HG02798 (cell line): Measurements from ENCODE around the gene STAG1.
"Not testable (repeated sequence)": the region's sequence is repeated elsewhere in the genome, so short reads cannot be mapped to it uniquely, and the experiment has no call there.

Source experiments
- ATAC-seq: cut with Tn5 transposase; IDR thresholded peaks from one replicate; pipeline ENCODE4 v1.9.1; 2021; ENCODE audit warnings: mild to moderate bottlenecking; ENCODE audit not compliant: unreplicated experiment, poor library complexity

The STAG1 gene

DNA sequence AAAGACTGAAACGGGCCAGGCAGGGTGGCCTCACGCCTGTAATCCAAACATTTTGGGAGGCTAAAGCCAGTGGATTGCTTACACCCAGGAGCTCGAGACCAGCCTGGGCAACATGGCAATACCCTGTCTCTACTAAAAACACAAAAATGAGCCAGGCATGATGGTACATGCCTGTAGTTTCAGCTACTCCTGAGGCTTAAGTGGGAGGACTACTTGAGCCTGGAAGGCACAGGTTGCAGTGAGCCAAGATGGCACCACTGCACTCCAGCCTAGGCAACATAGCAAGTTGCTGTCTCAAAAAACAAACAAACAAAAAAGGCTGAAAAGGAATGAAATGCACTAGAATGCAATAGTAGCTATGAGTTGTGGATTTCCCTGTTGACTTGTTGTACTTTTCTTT, 94.7 kb downstream of the STAG1 start:
- ATAC-seq, result no peak

DNA sequence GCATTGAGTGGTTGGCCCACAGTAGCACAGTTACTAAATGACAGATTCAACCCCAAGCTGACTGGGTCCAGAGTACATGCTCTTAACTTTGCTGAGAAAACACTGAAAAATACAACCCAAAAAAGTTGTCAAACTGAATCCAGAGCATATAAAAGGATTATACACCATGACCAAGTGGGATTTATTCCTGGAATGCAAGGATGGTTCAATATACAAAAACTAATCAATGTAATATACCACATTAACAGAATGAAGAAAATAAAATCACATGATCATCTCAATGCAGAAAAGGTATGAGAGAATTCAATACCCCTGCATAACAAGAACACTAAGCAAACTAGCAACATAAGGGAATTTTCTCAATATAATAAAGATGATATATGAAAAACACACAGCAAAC, 98.5 kb downstream of the STAG1 start:
- ATAC-seq, result no peak

DNA sequence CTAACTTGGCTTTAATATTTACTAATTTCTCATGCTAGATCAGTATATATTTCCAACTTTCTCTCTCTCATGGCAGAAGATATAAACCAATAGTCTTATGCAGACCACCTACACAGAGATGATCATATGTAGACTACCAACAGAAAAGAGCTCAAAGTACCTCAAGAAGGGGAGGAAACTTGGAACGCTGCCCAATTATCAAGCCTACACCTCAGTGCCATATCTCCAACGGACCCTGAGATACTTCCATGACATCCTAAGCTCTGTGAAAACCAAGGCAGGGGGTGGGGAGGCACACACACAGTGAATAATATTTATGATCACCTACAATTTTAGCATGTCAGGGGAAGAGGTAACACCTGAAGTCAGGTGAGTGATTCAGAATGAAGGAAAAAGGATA, 100.6 kb downstream of the STAG1 start:
- no peak for ATAC-seq

DNA sequence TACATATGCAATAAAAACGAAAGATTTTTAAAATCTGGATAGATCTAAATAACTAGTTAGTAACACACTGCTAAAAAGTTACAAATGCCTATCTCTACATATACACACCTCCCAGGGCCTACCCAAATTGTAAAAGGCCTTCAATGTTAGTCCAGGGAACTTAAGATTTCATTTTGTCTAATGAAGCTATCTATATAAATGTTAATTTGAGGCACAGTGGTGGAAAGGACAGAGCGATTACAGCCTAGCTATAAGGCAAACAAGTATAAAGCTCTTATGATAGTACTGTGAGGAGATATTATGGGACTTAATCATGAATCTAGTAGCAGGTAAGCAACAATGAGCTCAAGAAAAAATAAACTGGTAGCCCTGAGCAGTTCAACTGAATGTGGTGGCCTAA, 101.7 kb downstream of the STAG1 start:
- ATAC-seq, result no peak

DNA sequence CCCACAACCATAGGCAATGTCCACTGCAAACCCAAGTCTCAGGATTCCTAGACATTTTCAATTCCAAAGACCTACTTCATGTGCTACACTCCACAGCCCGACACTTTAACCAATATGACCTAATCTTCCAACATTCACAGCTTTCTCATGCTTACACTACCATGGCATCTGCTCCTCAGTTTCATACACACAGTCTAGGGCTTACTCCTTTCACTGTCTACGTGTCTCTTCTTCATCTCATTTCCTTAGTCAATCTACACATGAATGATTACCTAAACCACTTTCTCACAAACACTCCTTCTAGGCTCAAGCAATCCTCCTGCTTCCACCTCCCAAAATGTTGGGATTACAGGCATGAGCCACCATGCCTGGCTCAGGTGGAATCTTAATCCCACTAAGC, 106.3 kb downstream of the STAG1 start:
- ATAC-seq, result no peak

DNA sequence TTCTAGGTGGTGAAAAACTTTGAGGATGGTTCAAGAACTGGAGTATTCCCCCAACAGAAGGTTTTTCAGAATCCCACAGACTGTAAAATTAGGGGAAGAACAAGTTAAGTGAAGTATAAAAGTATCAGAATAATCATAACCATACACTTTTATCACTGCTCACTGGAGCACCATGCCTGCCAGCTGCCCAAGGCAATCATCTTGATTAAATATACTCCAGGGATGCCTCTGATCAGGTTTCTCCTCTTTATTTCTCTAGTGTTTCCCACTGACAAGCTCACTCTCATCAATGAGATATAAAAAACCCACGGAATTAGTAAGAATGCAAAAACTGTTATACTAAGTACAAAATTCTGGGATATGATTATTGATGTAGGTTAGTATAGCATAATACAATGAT, 108.0 kb downstream of the STAG1 start:
- no peak for ATAC-seq

DNA sequence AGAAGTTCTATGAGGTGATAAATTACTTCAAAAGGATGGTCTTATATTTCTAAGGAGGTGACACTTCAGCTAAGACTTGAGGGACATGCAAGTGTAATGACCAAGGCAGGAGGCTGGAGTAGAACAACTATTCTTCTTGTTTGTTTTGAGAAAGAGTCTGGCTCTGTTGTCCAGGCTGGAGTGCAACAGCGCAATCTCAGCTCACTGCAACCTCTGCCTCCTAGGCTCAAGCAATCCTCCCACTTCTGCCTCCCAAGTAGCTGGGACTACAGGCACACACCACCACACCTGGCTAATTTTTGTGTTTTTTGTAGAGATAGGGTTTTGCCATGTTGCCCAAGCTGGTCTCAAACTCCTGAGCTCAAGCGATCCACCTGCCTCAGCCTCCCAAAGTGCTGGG, 108.8 kb downstream of the STAG1 start:
- not testable (repeated sequence) for ATAC-seq

DNA sequence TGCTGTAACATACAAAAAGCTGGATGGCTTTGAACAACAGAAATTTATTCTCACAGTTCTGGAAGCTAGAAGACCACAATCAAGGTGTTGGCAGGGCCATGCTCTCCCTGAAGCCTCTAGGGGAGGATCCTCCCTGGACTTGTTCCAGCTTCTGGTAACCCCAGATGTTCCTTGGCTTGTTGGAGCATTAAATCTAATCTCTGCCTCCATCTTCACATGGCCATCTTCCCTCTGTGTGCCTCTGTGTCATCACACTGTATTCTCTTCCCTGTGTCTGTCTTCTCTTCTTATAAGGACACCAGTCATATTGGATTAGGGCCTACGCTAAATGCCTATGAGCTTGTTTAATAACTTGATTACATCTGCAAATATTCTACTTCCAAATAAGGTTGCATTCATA, 109.5 kb downstream of the STAG1 start:
- no peak for ATAC-seq

DNA sequence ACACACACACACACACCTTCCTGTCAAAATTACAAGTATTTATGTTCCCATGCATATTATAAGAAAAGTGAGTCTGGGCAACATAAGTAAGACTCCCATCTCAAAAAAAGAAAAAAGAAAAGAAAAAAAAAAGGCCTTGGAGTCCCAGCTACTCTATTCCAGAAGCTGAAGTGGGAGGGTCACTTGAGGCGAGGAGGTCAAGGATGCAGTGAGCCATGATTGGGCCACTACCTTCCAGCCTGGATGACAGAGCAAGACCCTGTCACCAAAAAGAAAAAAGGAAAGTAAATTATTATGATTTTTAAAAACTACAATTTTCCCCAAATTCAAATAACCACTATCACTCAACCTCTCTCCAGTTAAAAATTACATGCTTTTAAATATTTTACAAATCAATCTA, 113.1 kb downstream of the STAG1 start:
- no peak for ATAC-seq

DNA sequence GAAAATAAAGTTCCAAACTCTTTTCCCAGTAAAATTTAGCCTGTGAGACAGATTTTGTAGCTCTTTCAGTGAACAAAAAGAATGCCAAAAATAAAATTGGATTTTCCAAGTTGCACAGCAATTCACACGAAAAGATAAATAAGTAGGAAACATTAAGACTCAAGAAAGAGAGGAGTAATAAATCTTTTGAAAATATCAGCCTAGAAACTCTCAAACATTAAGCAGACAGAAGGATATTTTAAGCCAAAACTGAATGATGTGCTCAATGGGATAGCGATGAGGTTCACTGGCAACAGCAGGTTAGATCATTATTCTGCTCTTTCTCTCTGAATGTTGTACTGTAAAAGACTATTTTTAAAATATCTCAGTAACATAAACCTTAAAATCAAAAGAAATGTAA, 115.0 kb downstream of the STAG1 start:
- no peak for ATAC-seq

DNA sequence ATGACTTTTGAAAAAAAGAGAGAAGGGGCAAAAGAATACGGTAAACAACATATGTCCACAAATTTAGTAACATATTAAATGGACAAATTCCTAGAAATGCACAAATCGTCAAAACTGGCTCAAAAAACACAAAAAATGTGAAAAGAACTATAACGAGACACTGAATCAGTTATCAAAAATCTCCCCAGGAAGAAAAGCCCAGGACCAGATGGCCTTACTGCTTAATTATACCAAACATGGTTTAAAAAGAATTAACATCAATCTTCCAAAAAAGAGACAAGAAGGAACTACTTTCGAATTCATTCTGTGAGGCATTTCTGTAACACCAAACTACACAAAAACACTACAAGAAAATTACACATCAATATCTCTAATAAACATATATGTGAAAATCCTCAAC, 117.4 kb downstream of the STAG1 start:
- no peak for ATAC-seq

DNA sequence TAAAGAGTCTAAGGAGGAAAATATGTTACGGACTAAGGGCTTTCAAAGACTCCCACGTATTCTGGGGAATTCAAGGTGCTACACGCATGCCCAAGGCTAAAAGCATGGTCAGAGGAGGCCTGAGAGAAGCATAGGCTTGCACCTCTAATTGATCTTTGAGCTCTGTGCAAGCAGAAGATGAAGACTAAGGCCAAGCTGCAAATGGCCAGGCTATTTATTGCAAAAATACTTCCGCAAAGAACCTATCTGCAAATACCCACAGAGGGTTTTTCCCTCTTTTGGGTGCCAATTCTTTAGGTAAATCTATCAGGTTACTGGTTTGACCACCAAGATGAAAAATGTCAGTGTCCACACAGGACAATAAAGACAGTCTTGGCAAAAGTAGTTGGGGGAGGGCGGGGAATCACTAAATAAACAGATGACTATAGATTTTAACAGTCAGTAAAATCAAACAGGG, 119.5 kb downstream of the STAG1 start:
- no peak for ATAC-seq

DNA sequence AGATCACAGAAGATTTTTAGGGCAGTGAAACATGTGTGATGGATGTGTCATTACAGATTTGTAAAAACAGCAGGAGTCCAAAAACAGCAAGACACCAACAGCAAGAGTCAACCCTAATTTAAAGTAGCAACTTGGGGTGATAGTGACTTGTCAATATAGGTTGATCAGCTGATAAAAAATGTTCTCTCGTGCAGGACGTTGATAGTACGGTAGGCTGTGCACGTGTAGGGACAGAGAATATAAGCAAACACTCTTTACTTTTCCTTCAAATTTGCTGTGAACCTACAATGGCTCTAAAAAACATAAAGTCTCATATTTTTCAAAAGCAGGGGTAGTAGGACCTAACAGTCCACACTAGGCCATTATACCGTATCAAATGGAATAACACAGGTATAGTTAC, 120.8 kb downstream of the STAG1 start:
- no peak for ATAC-seq

DNA sequence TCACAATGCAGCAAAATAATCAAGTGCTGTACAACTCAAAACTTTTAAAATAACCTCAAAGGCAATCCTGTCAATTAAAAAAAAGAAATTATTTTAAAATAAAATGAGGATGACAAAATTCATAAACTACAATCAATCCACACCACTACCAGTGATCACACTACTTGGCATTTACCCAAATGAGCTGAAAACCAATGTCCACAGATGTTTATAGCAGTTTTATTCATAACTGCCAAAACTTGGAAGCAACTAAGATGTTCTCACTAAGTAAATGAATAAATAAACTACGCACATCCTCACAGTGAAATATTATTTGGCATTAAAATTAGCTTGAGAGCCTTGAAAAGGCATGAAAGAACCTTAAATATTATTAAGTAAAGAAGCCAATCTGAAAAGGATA, 121.3 kb downstream of the STAG1 start:
- no peak for ATAC-seq

DNA sequence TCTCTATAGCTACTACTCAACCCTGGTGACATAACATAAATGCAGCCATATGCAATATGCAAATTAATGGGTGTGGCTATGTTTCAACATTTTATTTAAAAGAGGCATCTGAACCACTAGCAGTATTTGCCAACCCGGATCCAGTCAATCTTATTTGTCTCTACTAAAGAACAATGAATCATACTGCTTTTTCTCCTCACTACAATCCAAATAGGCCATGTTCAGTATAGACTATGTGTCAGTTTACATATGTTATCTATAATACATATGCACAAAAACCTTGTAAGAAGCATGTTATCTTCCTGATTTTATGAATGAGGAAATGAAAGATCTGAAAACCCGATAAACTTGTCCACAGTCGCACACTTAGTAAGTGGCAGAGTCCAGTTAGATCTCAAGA, 125.7 kb downstream of the STAG1 start:
- ATAC-seq, result no peak

DNA sequence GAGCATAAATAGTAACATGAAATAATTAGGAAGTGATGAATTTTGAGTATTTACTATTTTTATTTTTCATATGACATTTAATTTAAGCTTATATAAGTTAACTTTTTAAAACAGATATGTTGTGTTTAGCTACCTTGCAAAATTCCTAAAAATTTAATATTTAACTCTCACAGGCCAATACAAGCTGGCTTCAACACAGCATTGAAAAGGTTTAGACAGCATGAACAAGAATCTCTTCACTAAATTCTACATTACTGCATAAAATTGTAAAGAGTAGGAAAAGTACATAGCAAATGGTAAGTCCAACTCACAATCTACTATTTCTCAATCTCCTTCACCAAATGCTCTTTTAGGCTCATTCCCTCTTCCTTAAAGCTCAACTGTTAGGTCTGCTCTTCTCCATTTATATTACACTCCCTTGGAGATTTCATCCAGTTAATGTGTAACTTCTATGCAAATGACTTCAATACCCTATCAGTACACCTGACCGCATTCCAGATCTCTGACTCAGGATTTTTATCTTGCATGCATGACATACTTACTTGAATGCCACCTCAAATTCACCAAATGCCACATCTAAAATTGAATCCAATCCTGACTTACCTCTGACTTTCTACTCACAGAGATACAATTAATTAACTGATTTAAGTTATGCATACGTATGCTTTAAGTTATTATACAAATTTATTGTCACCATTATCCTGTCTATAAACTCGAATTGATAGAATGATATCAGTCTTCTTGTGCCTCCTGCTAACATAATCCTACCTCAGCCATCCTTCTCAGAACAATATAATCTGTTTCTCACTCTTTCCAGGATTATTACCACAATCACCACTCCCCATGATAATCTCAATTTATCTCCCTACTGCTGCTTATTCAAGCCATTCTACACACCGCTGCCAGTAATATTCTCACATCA, 127.0 kb downstream of the STAG1 start:
- no peak for ATAC-seq

DNA sequence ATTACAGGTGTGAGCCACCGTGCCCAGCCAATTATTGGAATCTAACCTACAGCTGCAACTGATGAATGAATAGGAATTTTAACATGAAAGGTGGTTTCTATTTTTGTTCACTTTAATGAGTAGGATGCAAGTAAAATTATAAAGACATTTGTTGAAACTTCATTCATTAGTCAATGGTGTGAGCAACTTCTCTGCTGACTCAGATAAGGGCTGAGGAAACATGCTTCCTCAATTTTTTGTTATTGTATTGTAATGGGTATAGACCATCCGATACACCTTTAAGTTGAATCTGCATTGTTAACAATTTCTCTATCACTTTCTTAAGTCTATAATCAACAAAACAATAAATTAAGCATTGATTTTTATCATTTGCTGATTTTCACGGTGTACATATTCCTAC, 127.8 kb downstream of the STAG1 start:
- no peak for ATAC-seq

DNA sequence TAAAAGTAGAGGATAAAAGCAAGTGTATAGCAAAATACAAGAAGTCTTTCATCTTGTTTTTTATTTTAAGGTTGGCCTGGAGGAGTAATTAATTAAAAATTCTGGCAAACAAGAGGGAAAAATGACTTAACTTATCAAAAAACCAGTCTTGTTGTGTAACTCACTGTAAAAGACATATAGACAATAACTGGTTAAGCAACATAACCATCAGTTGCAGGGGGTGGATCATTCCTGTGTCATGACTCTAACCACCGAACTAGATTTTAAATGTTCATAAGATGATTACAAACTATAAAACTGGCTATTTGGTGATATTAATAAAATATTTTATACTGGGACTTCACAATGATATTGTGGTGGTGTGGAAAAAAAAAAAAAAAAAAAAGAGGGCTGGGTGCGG, 130.6 kb downstream of the STAG1 start:
- no peak for ATAC-seq

DNA sequence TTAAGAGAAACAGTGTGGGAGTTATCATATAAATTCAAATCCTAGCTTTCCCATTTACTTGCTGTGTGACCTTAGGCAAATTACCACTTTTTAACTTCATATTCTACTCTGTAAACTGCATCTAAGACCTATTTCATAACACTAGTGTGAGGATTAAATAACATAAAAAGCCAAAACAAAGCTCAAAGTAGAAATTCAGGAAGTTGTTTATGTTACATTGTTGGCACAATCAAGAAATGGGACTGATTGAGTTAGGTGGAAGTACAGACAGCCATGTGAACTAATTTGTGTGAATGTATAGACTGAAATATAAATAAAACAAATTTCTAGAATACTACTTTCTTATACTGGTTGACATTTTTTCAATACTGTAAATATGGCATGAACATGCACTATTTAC, 131.7 kb downstream of the STAG1 start:
- no peak for ATAC-seq

DNA sequence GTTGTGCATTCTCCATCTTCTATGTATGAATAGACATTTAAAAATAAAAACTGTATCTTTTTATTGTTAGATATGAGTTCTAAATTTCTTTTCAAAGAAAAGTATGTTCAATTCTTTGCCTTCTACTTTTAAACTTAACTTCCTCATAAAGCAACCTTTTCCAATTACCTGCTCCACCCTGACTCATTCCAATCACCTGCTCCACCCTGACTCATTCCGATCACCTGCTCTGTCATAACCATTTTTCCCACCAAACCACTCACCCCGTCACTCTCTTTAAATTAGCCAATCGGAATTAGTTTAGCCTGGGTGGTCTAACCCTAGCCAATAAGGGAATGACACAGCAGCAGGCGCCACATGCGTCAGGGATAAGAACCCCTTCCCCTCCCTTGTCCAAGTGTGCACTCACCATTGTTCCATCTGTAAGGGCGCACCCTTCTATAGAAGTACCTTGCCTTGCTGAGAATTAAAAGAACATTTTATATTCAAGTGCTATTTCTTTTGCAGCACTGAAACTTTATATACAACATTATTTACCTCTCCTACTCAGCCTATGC, 134.1 kb downstream of the STAG1 start:
- not testable (repeated sequence) for ATAC-seq

DNA sequence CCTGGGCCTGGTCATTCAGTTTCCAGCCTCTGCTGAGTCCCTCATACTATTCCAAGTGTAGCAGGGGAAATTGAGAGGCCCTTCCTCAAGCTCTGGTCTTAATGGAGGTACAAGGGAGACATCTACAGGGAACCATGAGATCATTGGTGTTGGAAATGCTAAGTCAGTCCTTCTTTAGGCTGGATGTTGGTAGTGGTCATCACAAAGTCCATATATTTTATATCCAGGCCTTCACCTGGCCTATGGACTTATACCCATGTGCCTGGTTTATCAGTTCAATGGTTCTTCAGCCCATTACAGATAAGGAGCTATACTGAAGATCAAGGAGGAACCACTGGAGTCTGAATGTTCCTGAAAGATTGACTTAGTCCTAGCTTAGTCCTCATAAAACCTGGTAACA, 135.0 kb downstream of the STAG1 start:
- ATAC-seq, result no peak

DNA sequence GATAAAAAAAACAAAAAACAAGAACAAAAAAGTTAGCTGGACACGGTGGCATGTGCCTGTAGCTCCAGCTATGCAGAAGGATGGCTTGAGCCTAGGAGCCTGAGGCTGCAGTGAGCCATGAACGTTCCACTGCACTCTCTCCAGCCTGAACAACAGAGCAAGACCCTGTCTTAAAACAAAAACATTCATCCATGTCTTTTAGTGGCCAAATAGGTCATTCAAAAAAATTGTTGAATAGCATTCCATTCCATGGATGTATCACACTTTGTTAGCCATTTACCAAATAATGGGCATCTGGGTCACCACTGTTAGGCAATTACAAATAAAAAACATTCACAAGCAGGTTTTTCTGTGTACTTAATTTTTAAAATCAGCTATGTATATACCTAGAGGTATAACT, 139.7 kb downstream of the STAG1 start:
- ATAC-seq, result no peak
